Heart left ventricle (tissue), 16 donors: ENCODE results near the gene TBL1X. TPM values are rescaled to one million over a fixed set of nuclear protein-coding genes. Genes with fewer than 3 reads are reported as not detected.

ENCODE experiments used
- ATAC-seq, 4 donors: fragments of 200-7000 bp; cut with Tn5 transposase; one replicate each; pipeline ENCODE4 v1.9.1; 2020 to 2022; ENCODE audit warnings: moderate library complexity in 4 of 4, mild to moderate bottlenecking in 3 of 4, moderate number of reproducible peaks in 1 of 4
- DNase-seq, 5 donors: peaks; one replicate each; pipeline ENCODE4 v3.0.0-alpha.2; 2020
- H3K27ac ChIP-seq, 12 donors: fragments of 200-600 bp; sonication (generic) in 4 of 12; one replicate each; pipeline versions ENCODE4 v1.5.0 to v1.8.0; 2016 to 2022; ENCODE audit warnings: mild to moderate bottlenecking in 2 of 12
- H3K27me3 ChIP-seq, 9 donors: fragments of 200-600 bp; sonication (generic) in 2 of 9; one replicate each; pipeline versions ENCODE4 v1.5.1 to v1.8.0; 2016 to 2022; ENCODE audit warnings: mild to moderate bottlenecking in 3 of 9
- H3K36me3 ChIP-seq, 9 donors: fragments of 200-600 bp; sonication (generic) in 2 of 9; one replicate each; pipeline versions ENCODE4 v1.5.0 to v1.8.0; 2018 to 2022; ENCODE audit warnings: mild to moderate bottlenecking in 2 of 9
- H3K4me1 ChIP-seq, 12 donors: fragments of 200-600 bp; sonication (generic) in 4 of 12; one replicate each; pipeline versions ENCODE4 v1.5.0 to v1.8.0; 2016 to 2022; ENCODE audit warnings: mild to moderate bottlenecking in 3 of 12
- H3K4me3 ChIP-seq, 12 donors: fragments of 200-600 bp; sonication (generic) in 4 of 12; one replicate each; pipeline versions ENCODE4 v1.5.0 to v1.8.0; 2017 to 2022; ENCODE audit warnings: mild to moderate bottlenecking in 9 of 12, moderate library complexity in 4 of 12
- H3K9me3 ChIP-seq, 12 donors: fragments of 200-600 bp; sonication (generic) in 4 of 12; one replicate each; pipeline versions ENCODE4 v1.5.0 to v1.8.0; 2016 to 2022; ENCODE audit warnings: mild to moderate bottlenecking in 1 of 12
- CTCF ChIP-seq, 12 donors: fragments of 200-600 bp; sonication (generic) in 4 of 12; IDR thresholded peaks; one replicate each; pipeline versions ENCODE4 v1.5.0 to v1.8.0; 2018 to 2022; ENCODE audit warnings: antibody characterized with exemption in 12 of 12, mild to moderate bottlenecking in 5 of 12
- POLR2A ChIP-seq, 2 donors: fragments of 450-650 bp; IDR thresholded peaks; one replicate each; pipeline ENCODE4 v1.6.1; 2017; ENCODE audit warnings: antibody characterized with exemption in 2 of 2, mild to moderate bottlenecking in 2 of 2, moderate library complexity in 2 of 2
- WGBS, 4 donors: extraction: QIAGEN DNeasy Blood & Tissue Kit in 2 of 4; methylation state at CpG; one replicate each; pipeline versions ENCODE4 v1.1.5 to v1.1.7; 2013 to 2018; 5-methylcytosine and 5-hydroxymethylcytosine counted together
- intact Hi-C, 10 donors: fragments of 100-400 bp; cut with DNase I; formaldehyde crosslinking; loops; one replicate each; pipeline versions ENCODE4 v1.11.1 to v1.14.2; 2022
- polyA plus RNA-seq, 2 donors: library from polyadenylated mRNA; stranded (reverse); fragments of 200-250 nt; gene quantifications; one replicate each; pipeline ENCODE4 v1.2.3, GENCODE V29; 2013
- total RNA-seq, 9 donors: library from RNA; depleted of rRNA in 2 of 9; stranded (reverse); fragments of >200 nt in 2 of 9; fragmentation: NEBNext Ultra II Directional in 3 of 9; extraction: Animal tissue kit (Norgen Biotek cat#: 25700) in 3 of 9; gene quantifications; one replicate each; pipeline versions ENCODE4 v1.1.0 to v1.2.4, GENCODE V29; 2016 to 2023
- donor health status: ischemic (EF 13 %, LVEDD 7.1; RV severe dilation, severe dysfunction).
- donor health status: healthy with polysubstance abuse.
- donor health status: DM: no; HTN: yes; CAD: no.
- donor health status: DM: no; HTN: no; CAD: no.
- donor health status: ischemic (EF 25% LVEDD 6.9; RV normal size, moderate dysfunction).
- donor health status: ischemic (EF 25% LVEDD 5.7; RV mildly dilated, moderate dysfunction).
- donor health status: healthy.
- donor health status: DM: yes; HTN: yes; CAD: no.
- donor health status: ischemic (EF 35%, LVEDD 5.7; RV mildly dilated, moderate dysfunction).
- donor health status: nonischemic (EF 11% LVEDD 7.7; RV severe dilation, severe dysfunction).
- donor health status: DM: yes; HTN: yes; CAD: no.
- donor health status: PGD.
- donor health status: ischemic (EF 29% LVEDD 5.4; RV normal size, mild dysfunction).
- donor health status: nonischemic (EF 23%, LVEDD 6.1; RV moderate dilation, normal function).

TBL1X gene
- total and polyA plus RNA-seq, 11 donors = 2.4 to 30.7 (median 9.7) TPM

- peak in 4 of 5 donors; percentile 18 to 67 (median 36) for DNase-seq
- Histone ChIP-seq H3K4me3 (no peak overlapping the region), H3K27me3 (no peaks in the 10 kb centered on the region), H3K36me3 (no peaks in the 10 kb centered on the region), H3K4me1 (peaks cover 0 to 12% (median 0%) of the 10 kb centered on the region in 12 donors), H3K27ac (peak overlapping the region in 1 of 12 donors; percentile 39), H3K9me3 (no peaks in the 10 kb centered on the region)
- ATAC-seq = peak in 3 of 4 donors; percentile 52 to 60 (median 58)
- no peak for TF ChIP-seq CTCF (IDR thresholded peaks at IDR 0.05)
- no peak for TF ChIP-seq POLR2A (IDR thresholded peaks at IDR 0.05)
- intact Hi-C loops = no loop called here
- WGBS, 4 donors = 40 to 61% (median 57%) methylated on average over 7 of the region's 7 CpGs
Measured at GRCh38 chrX:9677098-9677739, 212.4 kb downstream of the TBL1X start.

- intact Hi-C loops = no loop called here
- Histone ChIP-seq H3K4me3 (no peak overlapping the region), H3K4me1 (peaks cover 0 to 12% (median 0%) of the 10 kb centered on the region in 12 donors), H3K9me3 (no peaks in the 10 kb centered on the region), H3K27ac (no peak overlapping the region), H3K36me3 (no peaks in the 10 kb centered on the region), H3K27me3 (no peaks in the 10 kb centered on the region)
- DNase-seq = no peak
- ATAC-seq = no peak
- no peak for TF ChIP-seq POLR2A (IDR thresholded peaks at IDR 0.05)
- no peak for TF ChIP-seq CTCF (IDR thresholded peaks at IDR 0.05)
- 86 to 96% (median 91%) methylated on average over 3 of the region's 3 CpGs for WGBS, 4 donors
Measured at GRCh38 chrX:9678215-9678965, 213.5 kb downstream of the TBL1X start.

GRCh38 chrX:9681011-9681410, 216.2 kb downstream of the TBL1X start:
- Histone ChIP-seq H3K4me1 (peaks cover 0 to 12% (median 0%) of the 10 kb centered on the region in 12 donors), H3K27ac (no peak overlapping the region), H3K27me3 (no peaks in the 10 kb centered on the region), H3K36me3 (peaks cover 0 to 3% (median 0%) of the 10 kb centered on the region in 9 donors), H3K9me3 (no peaks in the 10 kb centered on the region), H3K4me3 (no peak overlapping the region)
- WGBS, 4 donors = 84 to 93% (median 87%) methylated on average over 9 of the region's 9 CpGs
- no peak for DNase-seq
- intact Hi-C loops = loop anchor here in 1 of 10 donors (10.0 kb wide), 1 partner anchor 216 kb away; the partner anchor contains the start of gene TBL1X
- ATAC-seq = no peak
- TF ChIP-seq CTCF (IDR thresholded peaks at IDR 0.05) = no peak
- no peak for TF ChIP-seq POLR2A (IDR thresholded peaks at IDR 0.05)

- 82 to 94% (median 88%) methylated on average over 4 of the region's 4 CpGs for WGBS, 4 donors
Measured at GRCh38 chrX:9681422-9681821, 216.6 kb downstream of the TBL1X start.

More at GRCh38 chrX:9681422-9681821, 216.6 kb downstream of the TBL1X start:
- no peaks in the 10 kb centered on the region for H3K27me3 ChIP-seq
- intact Hi-C loops = loop anchor here in 1 of 10 donors (10.0 kb wide), 1 partner anchor 217 kb away; the partner anchor contains the start of gene TBL1X
- DNase-seq = no peak
- ATAC-seq = no peak
- H3K9me3 ChIP-seq = no peaks in the 10 kb centered on the region
- peaks cover 0 to 3% (median 0%) of the 10 kb centered on the region in 9 donors for H3K36me3 ChIP-seq
- no peak for TF ChIP-seq POLR2A (IDR thresholded peaks at IDR 0.05)
- TF ChIP-seq CTCF (IDR thresholded peaks at IDR 0.05) = no peak
- peaks cover 0 to 12% (median 0%) of the 10 kb centered on the region in 12 donors for H3K4me1 ChIP-seq
- no peak overlapping the region for H3K4me3 ChIP-seq
- no peak overlapping the region for H3K27ac ChIP-seq
